Vagina (tissue), 2 donors: ENCODE data around the gene ZNF708.

Experiments
- POLR2A ChIP-seq, 2 donors: fragments of 450-650 bp; IDR thresholded peaks; one replicate each; pipeline ENCODE4 v1.6.1; 2017; ENCODE audit warnings: antibody characterized with exemption in 2 of 2, mild to moderate bottlenecking in 2 of 2, moderate library complexity in 2 of 2
- POLR2AphosphoS5 ChIP-seq, 2 donors: sonication (generic); formaldehyde crosslinking; IDR thresholded peaks; one replicate each; pipeline ENCODE4 v1.9.0; 2017; ENCODE audit warnings: antibody characterized with exemption in 2 of 2, mild to moderate bottlenecking in 2 of 2, low read depth in 1 of 2; ENCODE audit not compliant: insufficient read depth in 1 of 2
- TF ChIP-seq, protein P1 (sequence below), 3 experiments: fragments of 450-650 bp in 2 of 3; fragments of 200-600 bp in 1 of 3; sonication (generic) in 1 of 3; IDR thresholded peaks; one replicate each; pipeline ENCODE4 v1.5.1; 2017 to 2019; ENCODE audit warnings: antibody characterized with exemption in 3 of 3, mild to moderate bottlenecking in 2 of 3, moderate library complexity in 2 of 3

DNA sequence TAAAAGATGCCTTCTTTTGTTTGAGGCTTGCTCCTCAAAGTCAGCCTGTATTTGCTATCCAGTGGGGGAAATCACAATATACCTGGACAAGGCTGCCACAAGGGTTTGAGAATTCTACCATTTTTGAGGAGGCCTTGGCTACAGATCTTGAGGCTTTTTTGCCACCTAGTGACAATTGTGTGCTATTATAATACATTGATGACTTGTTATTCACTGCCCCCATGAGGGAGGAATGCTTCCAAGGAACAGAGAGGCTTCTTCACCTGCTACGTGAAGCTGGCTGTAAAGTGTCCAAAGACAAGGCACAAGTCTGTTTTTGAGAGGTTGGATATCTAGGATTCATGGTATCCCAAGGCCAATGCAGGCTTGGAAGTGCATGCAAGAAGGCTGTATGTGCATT lies 72.5 kb downstream of the ZNF708 start:
- TF ChIP-seq POLR2A (IDR thresholded peaks at IDR 0.05) (no peak), POLR2AphosphoS5 (IDR thresholded peaks at IDR 0.05; ENCODE audit: insufficient read depth in 1 of 2, low read depth in 1 of 2) (no peak)
- TF ChIP-seq, protein P1, sequence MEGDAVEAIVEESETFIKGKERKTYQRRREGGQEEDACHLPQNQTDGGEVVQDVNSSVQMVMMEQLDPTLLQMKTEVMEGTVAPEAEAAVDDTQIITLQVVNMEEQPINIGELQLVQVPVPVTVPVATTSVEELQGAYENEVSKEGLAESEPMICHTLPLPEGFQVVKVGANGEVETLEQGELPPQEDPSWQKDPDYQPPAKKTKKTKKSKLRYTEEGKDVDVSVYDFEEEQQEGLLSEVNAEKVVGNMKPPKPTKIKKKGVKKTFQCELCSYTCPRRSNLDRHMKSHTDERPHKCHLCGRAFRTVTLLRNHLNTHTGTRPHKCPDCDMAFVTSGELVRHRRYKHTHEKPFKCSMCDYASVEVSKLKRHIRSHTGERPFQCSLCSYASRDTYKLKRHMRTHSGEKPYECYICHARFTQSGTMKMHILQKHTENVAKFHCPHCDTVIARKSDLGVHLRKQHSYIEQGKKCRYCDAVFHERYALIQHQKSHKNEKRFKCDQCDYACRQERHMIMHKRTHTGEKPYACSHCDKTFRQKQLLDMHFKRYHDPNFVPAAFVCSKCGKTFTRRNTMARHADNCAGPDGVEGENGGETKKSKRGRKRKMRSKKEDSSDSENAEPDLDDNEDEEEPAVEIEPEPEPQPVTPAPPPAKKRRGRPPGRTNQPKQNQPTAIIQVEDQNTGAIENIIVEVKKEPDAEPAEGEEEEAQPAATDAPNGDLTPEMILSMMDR (IDR thresholded peaks at IDR 0.05), result no peak
